SK-N-SH treated with all-trans-retinoic acid at 6 μM for 48 hours (cell line): Measurements from ENCODE around the gene TWF1.

Experiments
- ATAC-seq: fragments of 200-7000 bp; cut with Tn5 transposase; 3 replicates; pipeline ENCODE4 v1.9.1; 2020; ENCODE audit warnings: mild to moderate bottlenecking, moderate library complexity
- BACH2 ChIP-seq: fragments of 250-450 bp; sonication (Bioruptor Pico); IDR thresholded peaks from 2 replicates; pipeline ENCODE4 v1.9.0; 2021; ENCODE audit warnings: mild to moderate bottlenecking, borderline replicate concordance
- CREB5 ChIP-seq: fragments of 250-450 bp; sonication (Bioruptor Pico); IDR thresholded peaks from 2 replicates; pipeline ENCODE4 v1.5.1; 2020; ENCODE audit warnings: low read depth, mild to moderate bottlenecking, moderate library complexity
- CSDC2 ChIP-seq: fragments of 250-450 bp; sonication (Bioruptor Pico); IDR thresholded peaks from 2 replicates; pipeline ENCODE4 v1.5.0; 2020; ENCODE audit warnings: mild to moderate bottlenecking, moderate library complexity
- ESRRG ChIP-seq: fragments of 250-450 bp; sonication (Bioruptor Pico); IDR thresholded peaks from 2 replicates; pipeline ENCODE4 v1.6.1; 2021; ENCODE audit warnings: mild to moderate bottlenecking
- GLIS3 ChIP-seq: fragments of 250-450 bp; sonication (Bioruptor Pico); IDR thresholded peaks from 2 replicates; pipeline ENCODE4 v1.5.0; 2020; ENCODE audit warnings: mild to moderate bottlenecking, moderate library complexity
- ISL1 ChIP-seq: fragments of 250-450 bp; sonication (Bioruptor Pico); IDR thresholded peaks from 2 replicates; pipeline ENCODE4 v2.1.2; 2022; ENCODE audit warnings: mild to moderate bottlenecking, moderate library complexity
- OSR1 ChIP-seq: fragments of 250-450 bp; sonication (Bioruptor Pico); IDR thresholded peaks from 2 replicates; pipeline ENCODE4 v1.8.0; 2022; ENCODE audit warnings: moderate library complexity, mild to moderate bottlenecking, inconsistent platforms
- PPARA ChIP-seq: fragments of 250-450 bp; sonication (Bioruptor Pico); IDR thresholded peaks from 2 replicates; pipeline ENCODE4 v1.5.0; 2020; ENCODE audit warnings: mild to moderate bottlenecking, borderline replicate concordance
- RARB ChIP-seq: fragments of 250-450 bp; sonication (Bioruptor Pico); IDR thresholded peaks from 2 replicates; pipeline ENCODE4 v1.8.0; 2021; ENCODE audit warnings: mild to moderate bottlenecking, moderate library complexity
- SNAI2 ChIP-seq: fragments of 250-450 bp; sonication (Bioruptor Pico); IDR thresholded peaks from 2 replicates; pipeline ENCODE4 v1.5.0; 2020; ENCODE audit warnings: mild to moderate bottlenecking, moderate library complexity
- TCF4 ChIP-seq: fragments of 250-450 bp; sonication (Bioruptor Pico); IDR thresholded peaks from 2 replicates; pipeline ENCODE4 v1.8.0; 2021; ENCODE audit warnings: mild to moderate bottlenecking, moderate library complexity, borderline replicate concordance
- TOX ChIP-seq: fragments of 250-450 bp; sonication (Bioruptor Pico); IDR thresholded peaks from 2 replicates; pipeline ENCODE4 v1.8.0; 2021; ENCODE audit warnings: mild to moderate bottlenecking, moderate library complexity, borderline replicate concordance
- ZC3H10 ChIP-seq: fragments of 250-450 bp; sonication (Bioruptor Pico); IDR thresholded peaks from 2 replicates; pipeline ENCODE4 v1.5.1; 2021; ENCODE audit warnings: mild to moderate bottlenecking, moderate library complexity
- ZFP3 ChIP-seq: fragments of 250-450 bp; sonication (Bioruptor Pico); IDR thresholded peaks from 2 replicates; pipeline ENCODE4 v1.5.0; 2020; ENCODE audit warnings: mild to moderate bottlenecking, moderate library complexity
- ZFP30 ChIP-seq: fragments of 450-650 bp; formaldehyde crosslinking; IDR thresholded peaks from 2 replicates; pipeline ENCODE4 v1.5.0; 2022; ENCODE audit warnings: mild to moderate bottlenecking, moderate library complexity
- ZNF70 ChIP-seq: fragments of 450-650 bp; formaldehyde crosslinking; IDR thresholded peaks from 2 replicates; pipeline ENCODE4 v1.5.0; 2020; ENCODE audit warnings: mild to moderate bottlenecking, moderate library complexity
- ZNF8 ChIP-seq: fragments of 450-650 bp; formaldehyde crosslinking; IDR thresholded peaks from 2 replicates; pipeline ENCODE4 v1.5.0; 2020; ENCODE audit warnings: mild to moderate bottlenecking, moderate library complexity
- TF ChIP-seq, protein P1 (sequence below): fragments of 250-450 bp; sonication (Bioruptor Pico); IDR thresholded peaks from 2 replicates; pipeline ENCODE4 v1.8.0; 2020; ENCODE audit warnings: mild to moderate bottlenecking, moderate library complexity, borderline replicate concordance
- TF ChIP-seq, protein P2 (sequence below): fragments of 250-450 bp; sonication (Bioruptor Pico); IDR thresholded peaks from 2 replicates; pipeline ENCODE4 v1.8.0; 2021; ENCODE audit warnings: low read depth, mild to moderate bottlenecking, moderate library complexity, borderline replicate concordance
- TF ChIP-seq, protein P3 (sequence below): fragments of 250-450 bp; sonication (Bioruptor Pico); IDR thresholded peaks from 2 replicates; pipeline ENCODE4 v1.5.0; 2020; ENCODE audit warnings: mild to moderate bottlenecking, moderate library complexity

The TWF1 gene

DNA sequence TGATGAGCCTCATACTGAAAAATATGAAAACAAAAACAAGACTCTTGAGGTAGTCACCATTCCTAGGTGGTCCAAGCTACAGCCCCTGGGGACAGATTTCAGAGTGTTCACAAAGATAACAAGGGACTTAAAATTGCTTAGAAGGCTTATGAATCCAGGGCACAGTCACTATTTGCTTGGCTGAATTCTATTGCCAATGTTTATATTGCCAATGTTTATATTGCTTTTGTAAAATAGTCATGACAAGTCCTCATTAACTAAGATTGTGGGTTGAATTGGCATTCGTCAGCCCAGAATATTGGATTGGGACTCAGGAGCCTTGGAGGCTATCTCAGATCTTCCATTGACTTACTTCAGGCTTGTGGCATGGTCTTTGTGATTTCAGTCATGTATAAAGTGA lies 36.1 kb upstream of the TWF1 start:
- TF ChIP-seq, protein P1, sequence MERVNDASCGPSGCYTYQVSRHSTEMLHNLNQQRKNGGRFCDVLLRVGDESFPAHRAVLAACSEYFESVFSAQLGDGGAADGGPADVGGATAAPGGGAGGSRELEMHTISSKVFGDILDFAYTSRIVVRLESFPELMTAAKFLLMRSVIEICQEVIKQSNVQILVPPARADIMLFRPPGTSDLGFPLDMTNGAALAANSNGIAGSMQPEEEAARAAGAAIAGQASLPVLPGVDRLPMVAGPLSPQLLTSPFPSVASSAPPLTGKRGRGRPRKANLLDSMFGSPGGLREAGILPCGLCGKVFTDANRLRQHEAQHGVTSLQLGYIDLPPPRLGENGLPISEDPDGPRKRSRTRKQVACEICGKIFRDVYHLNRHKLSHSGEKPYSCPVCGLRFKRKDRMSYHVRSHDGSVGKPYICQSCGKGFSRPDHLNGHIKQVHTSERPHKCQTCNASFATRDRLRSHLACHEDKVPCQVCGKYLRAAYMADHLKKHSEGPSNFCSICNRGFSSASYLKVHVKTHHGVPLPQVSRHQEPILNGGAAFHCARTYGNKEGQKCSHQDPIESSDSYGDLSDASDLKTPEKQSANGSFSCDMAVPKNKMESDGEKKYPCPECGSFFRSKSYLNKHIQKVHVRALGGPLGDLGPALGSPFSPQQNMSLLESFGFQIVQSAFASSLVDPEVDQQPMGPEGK = no peak
- TF ChIP-seq, protein P2, sequence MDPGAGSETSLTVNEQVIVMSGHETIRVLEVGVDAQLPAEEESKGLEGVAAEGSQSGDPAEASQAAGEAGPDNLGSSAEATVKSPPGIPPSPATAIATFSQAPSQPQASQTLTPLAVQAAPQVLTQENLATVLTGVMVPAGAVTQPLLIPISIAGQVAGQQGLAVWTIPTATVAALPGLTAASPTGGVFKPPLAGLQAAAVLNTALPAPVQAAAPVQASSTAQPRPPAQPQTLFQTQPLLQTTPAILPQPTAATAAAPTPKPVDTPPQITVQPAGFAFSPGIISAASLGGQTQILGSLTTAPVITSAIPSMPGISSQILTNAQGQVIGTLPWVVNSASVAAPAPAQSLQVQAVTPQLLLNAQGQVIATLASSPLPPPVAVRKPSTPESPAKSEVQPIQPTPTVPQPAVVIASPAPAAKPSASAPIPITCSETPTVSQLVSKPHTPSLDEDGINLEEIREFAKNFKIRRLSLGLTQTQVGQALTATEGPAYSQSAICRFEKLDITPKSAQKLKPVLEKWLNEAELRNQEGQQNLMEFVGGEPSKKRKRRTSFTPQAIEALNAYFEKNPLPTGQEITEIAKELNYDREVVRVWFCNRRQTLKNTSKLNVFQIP (CRISPR knock-in tag) = no peak
- TF ChIP-seq ZFP30 (CRISPR knock-in tag) = no peak
- ATAC-seq = no peak

GRCh38 chr12:43841253-43841652 lies 35.1 kb upstream of the TWF1 start:
- TF ChIP-seq CSDC2 (CRISPR knock-in tag) (no peak), ISL1 (CRISPR knock-in tag) (no peak), ZNF70 (CRISPR knock-in tag) (no peak), ZFP30 (CRISPR knock-in tag) (no peak), RARB (CRISPR knock-in tag) (no peak), TOX (CRISPR knock-in tag) (no peak), ESRRG (CRISPR knock-in tag) (no peak), ZFP3 (CRISPR knock-in tag) (no peak), ZC3H10 (CRISPR knock-in tag) (no peak), ZNF8 (CRISPR knock-in tag) (no peak), SNAI2 (CRISPR knock-in tag) (no peak), CREB5 (no peak), BACH2 (no peak), OSR1 (CRISPR knock-in tag) (no peak), TCF4 (CRISPR knock-in tag) (no peak)
- TF ChIP-seq, protein P3, sequence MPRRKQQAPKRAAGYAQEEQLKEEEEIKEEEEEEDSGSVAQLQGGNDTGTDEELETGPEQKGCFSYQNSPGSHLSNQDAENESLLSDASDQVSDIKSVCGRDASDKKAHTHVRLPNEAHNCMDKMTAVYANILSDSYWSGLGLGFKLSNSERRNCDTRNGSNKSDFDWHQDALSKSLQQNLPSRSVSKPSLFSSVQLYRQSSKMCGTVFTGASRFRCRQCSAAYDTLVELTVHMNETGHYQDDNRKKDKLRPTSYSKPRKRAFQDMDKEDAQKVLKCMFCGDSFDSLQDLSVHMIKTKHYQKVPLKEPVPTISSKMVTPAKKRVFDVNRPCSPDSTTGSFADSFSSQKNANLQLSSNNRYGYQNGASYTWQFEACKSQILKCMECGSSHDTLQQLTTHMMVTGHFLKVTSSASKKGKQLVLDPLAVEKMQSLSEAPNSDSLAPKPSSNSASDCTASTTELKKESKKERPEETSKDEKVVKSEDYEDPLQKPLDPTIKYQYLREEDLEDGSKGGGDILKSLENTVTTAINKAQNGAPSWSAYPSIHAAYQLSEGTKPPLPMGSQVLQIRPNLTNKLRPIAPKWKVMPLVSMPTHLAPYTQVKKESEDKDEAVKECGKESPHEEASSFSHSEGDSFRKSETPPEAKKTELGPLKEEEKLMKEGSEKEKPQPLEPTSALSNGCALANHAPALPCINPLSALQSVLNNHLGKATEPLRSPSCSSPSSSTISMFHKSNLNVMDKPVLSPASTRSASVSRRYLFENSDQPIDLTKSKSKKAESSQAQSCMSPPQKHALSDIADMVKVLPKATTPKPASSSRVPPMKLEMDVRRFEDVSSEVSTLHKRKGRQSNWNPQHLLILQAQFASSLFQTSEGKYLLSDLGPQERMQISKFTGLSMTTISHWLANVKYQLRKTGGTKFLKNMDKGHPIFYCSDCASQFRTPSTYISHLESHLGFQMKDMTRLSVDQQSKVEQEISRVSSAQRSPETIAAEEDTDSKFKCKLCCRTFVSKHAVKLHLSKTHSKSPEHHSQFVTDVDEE (CRISPR knock-in tag) = no peak
- ATAC-seq = no peak

- no peak for ATAC-seq
- TF ChIP-seq ISL1 (CRISPR knock-in tag) (no peak), SNAI2 (CRISPR knock-in tag) (no peak), ZFP3 (CRISPR knock-in tag) (no peak), PPARA (CRISPR knock-in tag) (no peak), BACH2 (no peak), ZNF8 (CRISPR knock-in tag) (no peak), CREB5 (no peak), GLIS3 (CRISPR knock-in tag) (no peak), CSDC2 (CRISPR knock-in tag) (no peak), TCF4 (CRISPR knock-in tag) (no peak)
- TF ChIP-seq, protein P3 (CRISPR knock-in tag) = no peak
- TF ChIP-seq, protein P2 (CRISPR knock-in tag) = no peak
- TF ChIP-seq, all 23 proteins: peak for 0
Measured at GRCh38 chr12:43840338-43840737, 34.2 kb upstream of the TWF1 start.
